ENCODE results near the gene HLA-DRB5.
"Not testable (repeated sequence)": the region's sequence is repeated elsewhere in the genome, so short reads cannot be mapped to it uniquely, and the experiment has no call there.

HLA-DRB5 gene

GRCh38 chr6:32492351-32492750 lies 37.7 kb downstream of the HLA-DRB5 start:
- no peak for DNase-seq

- no peak for DNase-seq
Measured at GRCh38 chr6:32491700-32492099, 38.4 kb downstream of the HLA-DRB5 start.

GRCh38 chr6:32488083-32488482 lies 42.0 kb downstream of the HLA-DRB5 start:
- DNase-seq = no peak

GRCh38 chr6:32484614-32484998 lies 45.5 kb downstream of the HLA-DRB5 start:
- DNase-seq = no peak

- DNase-seq = no peak
Measured at GRCh38 chr6:32483968-32484613, 46.0 kb downstream of the HLA-DRB5 start.

- no peak for DNase-seq
Measured at GRCh38 chr6:32475392-32476206, 54.5 kb downstream of the HLA-DRB5 start.

- DNase-seq = not testable (repeated sequence)
Measured at GRCh38 chr6:32473376-32474348, 56.4 kb downstream of the HLA-DRB5 start.

GRCh38 chr6:32472781-32473375 lies 57.2 kb downstream of the HLA-DRB5 start:
- no peak for DNase-seq

- DNase-seq = not testable (repeated sequence)
Measured at GRCh38 chr6:32467743-32468503, 62.2 kb downstream of the HLA-DRB5 start.

All from cortex of kidney (tissue), 1 donor.